NCI-H2081 treated with DMSO at 0.1 percent for 48 hours (cell line): ENCODE measurements around the gene MYADML2.

Experiments used
- DNase-seq: peaks from one replicate; lab custom pipeline; 2025; lab: John Stamatoyannopoulos, UW

The MYADML2 gene

DNA sequence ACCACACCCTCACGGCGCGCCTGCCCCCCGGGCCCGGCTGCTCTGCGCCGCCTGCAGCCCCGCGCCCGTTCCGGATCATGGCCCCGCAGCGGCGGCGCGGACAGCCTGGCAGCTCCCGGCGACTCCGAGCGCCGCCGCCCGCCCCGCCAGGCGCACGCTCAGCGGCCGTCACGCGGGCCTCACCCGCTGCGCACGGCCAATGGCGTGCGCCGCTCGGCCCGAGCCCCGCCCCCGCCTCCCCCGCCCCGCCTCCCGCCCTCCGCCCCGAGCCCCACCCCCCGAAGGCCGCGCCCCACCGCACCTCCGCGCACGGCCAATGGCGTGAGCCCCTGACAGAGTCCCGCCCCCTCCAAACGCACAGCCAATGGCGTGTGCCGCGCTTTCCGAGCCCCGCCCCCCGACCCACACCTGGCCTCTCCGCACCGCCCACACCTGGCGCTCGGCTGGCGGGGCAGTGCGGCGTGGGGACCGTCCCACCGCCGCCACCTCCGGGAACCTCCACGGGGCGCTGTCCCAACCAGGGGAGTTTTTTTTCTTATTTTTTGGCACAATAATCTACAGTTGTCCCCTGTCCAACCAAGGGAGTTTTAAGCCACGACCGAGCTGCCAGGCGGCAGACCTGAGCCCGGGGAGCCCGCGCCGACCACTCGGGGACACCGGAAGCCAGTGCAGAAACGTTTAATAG is 35.6 kb downstream of the MYADML2 start, which contains the start of gene PCYT2:
PCYT2 (minus strand) TSS at position 123 of the 685 bp plus-strand sequence; CDS start at position 79, 44 bp downstream.
- peak; percentile 42 for DNase-seq

DNA sequence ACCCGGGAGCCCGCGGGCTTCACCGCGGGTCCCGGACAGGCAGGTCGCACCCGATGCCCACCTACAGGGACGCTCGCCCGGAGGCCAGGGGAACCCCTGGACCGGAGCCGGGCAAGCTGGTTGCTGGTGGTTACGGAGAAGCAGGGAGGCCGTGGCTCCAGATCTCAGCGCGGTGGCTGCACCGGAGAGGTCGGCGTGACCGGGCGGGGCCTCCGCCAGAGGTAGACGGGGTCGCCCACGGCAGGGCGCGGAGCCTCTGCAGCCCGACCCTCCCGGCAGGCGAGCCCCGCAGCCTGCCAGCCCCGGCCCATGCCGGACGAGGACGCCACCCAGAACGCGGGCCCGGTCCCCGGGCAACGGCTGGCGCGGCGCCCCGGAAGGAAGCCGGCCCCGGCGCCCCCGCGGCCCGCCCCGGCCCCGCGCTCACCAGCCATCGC is 36.2 kb downstream of the MYADML2 start:
- DNase-seq = no peak

DNA sequence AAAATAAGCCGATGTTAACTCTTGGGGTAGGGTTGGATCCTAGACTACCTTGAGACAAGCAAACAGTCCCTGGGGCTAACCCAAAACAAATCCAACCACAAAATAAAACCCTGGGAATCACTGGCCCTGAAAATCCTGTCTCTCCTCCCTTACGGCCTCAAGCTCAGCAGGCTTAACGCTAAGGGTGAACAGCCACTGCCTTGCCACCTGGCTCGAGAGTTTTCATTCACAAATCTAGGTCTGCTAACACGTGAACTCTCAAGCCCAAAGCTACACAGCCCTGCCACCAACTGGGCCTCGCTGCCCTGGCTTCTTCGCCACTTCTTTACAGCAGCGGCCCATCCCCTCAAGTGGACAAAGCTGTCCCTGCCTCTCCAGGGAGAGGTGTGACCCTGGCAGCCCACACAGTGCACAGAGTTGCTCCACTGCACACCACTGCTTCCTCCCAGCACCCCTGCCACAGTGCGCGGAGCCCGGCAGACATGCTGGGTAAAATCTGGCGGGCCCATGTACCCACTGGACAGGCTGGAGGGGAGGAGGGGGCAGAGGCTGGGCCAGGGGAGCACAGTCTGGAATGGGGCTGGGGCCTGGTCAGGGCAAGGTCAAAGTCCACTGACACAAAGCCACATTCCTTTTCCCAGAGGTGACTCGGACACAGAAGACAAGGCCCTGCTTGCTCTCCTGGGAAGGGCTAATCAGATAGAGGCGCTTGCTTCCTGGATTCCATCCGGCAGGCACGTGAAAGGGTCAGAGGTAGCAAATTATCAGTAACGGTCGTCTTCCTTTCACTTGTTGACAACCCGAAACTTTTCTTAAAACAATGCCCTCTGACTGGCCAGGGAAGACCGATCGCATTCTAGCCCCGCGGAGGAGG is 36.8 kb downstream of the MYADML2 start:
- DNase-seq = no peak

DNA sequence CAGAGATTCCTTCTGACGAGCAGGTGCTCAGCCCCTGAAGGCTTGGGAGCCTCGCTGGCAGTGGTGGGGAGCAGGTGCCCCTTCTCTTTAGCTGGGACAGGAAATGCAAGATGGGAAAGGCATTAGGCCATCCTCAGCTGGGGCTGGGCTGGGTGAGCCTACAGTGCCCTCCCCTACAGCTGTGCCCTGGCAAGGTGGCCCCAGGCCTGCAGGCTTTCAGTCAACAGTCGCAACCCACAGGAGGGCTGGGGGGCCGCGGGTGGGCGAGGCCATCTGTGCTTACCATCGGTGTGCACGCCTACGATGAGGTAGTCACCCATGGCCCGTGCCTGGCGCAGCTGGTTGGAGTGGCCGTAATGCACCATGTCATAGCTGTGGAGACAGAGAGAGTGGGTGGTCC is 37.8 kb downstream of the MYADML2 start:
- no peak for DNase-seq

DNA sequence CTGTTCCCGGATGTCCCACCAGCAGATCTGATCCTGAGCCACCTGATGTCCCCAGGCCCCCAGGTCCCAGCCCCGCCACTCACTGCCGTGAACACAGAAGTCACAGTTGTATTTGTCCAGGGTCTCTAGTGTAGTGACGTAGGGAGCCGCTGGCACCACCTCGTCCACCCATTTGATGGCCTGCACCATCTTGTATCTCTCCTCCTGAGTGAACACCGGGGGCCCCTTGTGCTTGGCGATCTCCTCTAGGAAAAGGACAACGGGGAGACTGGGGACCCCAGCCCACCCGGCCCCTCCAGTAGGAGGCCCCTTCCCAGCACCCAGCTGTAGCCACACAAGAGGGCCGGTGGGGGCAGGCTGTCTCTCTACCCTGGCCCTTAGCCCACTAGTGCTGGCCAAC is 38.2 kb downstream of the MYADML2 start:
- DNase-seq = no peak

DNA sequence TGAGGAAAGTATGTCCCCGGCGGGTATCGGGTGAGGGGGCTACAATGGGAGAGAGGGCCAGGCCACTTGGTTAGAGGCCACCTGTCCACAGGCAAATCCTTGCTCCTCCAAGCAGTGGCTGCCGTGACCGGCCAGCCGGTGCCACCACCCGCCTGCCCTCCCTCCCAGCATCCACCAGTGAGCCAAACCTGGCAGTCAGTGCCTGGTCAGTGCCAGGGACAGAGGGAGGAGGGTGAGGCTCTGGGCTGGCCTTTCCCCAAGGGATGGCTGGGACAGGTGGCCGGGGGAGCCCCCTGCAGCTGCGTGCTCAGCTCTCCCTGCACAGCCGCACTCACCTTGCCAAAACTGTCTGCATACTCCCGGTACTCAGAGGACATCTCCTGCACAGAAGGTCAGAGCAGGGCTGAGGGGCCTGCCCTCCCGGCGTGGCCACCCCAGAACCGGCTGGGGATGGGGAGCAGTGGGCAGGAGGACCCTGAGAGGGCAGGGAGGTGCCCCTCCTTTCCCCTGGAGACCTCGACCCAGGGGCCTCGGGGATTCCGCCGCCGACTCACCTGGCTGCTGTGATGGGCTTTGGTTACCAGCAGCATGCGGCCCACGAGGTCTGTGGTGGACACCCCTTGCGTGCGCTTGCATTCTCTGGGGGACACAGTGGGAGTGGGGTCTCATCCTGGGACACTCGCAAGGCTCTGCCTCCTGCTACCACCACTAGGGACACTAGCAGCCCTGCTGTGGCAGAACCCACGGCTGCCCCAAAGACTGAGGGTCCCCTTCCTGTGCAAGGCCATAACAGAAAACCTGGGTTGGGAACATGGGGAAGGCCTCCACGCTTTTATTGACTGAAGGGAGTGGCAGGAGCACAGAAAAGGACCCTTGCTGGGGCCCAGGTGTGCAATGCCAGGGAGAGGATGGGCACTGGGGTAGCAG is 39.6 kb downstream of the MYADML2 start:
- DNase-seq = no peak

DNA sequence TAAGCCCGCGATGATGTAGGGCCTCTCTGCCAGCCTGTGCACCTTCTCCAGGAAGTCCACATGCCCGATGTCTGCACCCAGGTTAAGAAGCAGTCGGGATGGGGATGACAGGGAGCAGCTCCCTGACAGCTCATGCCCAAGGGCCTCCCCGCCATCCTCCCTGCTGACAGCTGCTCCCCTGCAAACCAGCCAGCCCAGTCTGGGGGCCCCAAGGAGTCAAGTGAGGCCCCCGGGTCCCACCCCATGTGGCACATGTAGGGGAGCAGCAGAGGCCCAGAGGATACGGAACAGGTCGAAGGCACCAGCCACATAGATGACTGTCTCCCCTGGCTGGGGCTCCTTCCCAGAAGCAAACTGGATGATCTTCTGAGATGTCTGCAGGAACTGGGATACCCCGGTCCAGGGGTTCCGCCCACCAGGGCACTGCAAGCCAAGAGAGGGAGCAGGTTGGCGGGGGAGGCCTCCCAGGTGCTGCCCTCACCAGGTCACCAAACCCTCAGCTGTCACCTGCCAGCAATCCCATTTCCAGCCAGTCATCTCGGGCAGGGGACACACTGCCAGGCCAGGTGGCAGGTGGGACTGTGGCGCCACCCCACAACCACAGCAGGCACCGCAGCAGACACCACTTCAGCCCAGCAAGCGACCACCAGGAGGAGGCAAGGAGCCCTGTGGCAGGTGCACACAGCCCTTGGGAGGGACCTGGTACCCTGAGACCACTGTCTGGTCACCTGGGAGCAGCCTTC is 40.4 kb downstream of the MYADML2 start:
- DNase-seq = no peak

DNA sequence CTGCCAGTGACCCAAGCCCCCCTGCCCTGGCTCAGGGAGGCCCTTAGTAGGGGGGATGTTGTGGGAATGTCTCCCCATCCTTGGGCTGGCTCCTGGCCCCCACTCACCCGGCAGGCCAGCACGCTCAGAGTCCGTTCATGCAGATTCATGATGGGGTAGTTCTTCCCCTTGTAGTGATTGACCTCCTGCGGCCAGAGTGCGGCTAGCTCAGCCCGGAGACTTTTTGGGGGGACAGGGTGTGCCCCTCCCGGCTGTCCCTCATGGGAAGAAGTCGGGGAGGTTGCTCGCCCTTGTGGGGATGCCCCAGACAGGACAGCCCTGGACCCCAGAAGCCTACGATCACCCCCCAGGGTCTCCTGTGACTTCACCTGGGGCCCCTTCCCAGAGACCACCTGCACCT is 41.0 kb downstream of the MYADML2 start:
- no peak for DNase-seq

DNA sequence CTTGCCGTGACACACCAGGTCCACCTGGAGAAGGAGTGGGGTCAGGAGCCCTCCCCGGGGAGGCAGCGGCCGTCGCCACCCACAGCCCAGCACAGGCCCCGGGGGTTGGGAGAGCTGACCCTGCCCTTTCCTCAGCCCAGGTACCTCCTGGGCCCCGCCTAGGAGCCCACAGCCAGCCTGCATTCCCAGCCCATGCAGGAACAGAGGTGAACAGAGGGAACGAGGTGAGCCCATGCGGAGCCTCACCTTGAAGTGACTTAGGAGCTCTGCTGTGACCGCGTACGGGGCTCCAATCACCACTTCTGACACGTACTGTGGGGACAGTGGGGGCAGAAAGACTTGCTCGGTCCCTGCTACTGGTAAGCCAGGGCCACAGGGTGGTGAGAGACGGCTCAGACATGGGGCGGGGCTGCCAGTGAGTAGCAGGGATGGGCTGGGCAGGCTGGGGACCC is 41.6 kb downstream of the MYADML2 start:
- DNase-seq = no peak

DNA sequence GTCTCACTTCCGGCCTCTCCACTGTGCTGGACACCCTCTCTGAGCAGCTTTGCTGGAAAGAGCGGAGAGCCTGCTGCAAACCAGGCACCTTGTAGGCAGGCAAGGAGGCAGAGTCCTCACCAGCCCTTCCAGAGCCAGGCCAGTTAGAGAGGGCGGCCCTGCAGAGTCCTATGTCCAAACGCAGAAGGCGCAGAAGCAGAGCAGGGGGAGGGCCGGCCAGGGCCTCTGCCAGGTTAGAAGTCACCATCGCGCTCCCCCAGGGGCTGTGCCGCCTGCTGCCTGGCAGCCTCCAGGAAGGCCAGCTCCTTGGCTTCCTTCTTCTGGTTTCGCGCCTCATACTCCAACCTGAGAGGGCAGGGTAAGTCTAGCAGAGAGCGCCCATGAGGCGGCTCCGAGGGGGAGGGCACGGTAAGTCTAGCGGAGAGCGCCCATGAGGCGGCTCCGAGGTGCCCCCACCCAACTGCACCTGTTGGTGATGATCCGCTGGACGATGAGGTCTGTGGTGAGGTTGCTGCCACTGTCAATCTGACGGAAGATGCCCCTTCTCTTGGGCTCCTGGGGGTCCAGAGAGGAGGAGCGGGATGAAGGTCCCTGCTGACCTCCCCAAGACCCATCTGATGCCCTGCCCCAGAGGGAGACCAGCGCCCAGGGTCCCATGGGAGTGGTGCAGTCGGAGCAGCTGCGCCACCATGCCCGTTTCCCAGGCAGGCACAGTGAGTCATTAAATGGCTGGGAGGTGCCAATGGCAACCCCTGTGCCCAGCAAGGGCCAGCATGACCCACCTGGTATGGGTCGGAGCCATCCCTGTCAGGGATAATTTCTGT is 42.2 kb downstream of the MYADML2 start:
- no peak for DNase-seq

DNA sequence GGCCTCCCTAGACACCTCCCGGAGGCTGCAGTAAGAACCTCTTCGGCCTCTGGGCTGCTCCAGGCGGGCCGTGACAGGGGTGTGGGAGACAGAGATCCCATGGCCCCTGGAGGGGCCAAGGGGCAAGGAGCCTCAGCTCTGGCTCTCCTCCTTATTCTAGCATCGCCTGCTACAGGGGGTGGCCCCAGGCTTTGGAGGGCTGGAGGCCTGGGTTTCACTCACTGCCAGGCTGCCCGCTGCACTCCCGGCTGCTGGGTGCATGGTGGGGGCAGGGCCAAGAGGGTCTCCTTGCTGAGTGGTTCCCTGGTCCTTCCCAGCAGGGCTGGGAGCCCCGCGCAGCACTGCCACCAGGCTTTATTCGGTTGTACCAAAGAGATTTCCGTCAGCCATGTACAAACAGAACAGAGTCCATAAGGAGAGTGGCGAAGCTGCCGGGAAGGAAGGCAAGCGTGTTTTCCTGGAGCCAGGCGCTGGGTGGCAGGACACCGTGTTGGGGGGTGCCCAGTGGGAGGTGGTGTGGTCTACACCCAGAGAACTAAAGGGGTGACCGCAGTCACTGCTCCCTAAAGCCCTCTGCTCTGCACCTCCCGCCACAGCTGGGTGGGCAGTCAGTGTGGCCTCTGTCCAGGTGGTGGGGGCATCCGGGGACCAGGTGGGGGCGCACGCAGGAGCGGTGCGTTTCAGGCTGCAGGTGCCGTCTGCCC is 43.0 kb downstream of the MYADML2 start:
- no peak for DNase-seq

DNA sequence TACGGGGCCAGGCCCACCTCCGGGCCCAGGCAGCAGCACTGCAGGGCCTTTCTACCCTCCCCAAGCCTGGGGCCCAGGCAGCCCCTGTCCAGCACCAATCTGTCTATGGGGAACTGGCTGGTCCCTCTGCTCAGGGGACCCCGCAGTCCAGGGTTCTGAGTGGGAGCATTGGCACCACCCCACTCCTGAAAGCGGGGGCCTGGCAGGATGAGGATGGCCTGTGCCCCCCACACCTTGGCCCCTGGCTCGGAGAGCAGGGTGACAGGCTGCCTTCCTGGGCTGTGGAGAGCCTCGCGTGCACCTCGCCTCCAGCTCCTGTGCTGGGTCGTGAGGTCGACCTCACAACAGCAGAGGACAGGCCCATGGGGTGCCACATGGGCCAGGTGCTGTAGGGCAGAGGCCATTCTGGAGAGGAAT is 43.6 kb downstream of the MYADML2 start:
- DNase-seq = no peak

DNA sequence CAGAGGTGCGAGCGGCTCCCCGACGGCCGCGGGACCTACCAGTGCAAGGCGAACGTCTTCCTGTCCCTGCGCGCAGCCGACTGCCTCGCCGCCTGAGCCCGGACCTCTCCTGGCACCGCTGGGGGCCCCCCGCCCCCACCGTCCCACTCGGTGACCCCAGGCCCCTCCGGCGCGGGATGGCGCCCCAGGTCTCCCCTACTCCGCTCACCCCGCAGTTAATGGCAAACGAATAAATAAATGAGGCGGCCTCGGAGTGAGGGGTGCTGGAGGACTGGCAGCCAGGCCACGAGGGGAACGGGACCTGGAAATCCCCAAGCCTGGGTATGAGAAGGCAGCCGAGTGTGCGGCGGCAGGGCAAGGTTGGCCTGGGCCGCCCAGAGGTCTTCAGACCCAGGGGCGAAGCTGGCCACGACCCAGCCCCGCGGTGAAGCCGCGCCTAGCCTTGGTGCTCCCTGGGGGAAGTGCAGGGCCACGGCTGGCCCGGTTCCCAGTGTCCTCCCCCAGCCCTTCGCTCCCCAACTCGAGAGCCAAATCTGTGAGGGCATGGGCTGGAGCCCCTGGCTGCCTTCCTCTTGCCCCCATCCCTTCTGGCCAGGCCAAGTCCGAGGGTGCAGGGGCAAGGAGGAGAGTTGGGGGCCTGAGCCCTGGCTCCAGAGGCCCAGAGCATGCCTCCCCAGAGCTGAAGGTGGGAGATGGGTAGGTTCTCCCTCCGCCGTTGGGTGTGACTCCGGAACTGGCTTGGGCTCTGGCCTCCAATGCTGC is 44.2 kb downstream of the MYADML2 start:
- DNase-seq = no peak

DNA sequence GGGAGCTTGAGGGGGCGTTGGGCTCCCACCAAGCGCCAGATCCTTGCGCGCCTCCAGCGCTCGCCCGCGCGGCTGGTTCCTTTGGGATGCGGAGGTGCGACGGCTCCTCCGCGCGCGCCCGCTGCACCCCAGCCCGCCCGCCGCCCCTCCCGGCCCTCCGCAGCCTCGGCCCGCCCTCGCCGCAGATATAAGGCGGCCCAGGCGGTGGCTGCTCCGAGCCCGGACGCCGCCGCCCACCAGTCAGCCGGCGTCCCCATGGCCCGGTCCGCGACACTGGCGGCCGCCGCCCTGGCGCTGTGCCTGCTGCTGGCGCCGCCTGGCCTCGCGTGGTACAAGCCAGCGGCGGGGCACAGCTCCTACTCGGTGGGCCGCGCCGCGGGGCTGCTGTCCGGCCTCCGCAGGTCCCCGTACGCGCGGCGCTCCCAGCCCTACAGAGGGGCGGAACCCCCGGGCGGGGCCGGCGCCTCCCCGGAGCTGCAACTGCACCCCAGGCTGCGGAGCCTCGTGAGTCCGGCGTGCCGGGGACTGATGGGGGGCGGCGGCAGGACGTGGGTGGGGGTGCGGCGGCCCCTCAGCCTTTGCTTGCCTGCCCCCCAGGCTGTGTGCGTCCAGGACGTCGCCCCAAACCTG is 44.9 kb downstream of the MYADML2 start, which contains the start of gene NPB:
NPB (plus strand) TSS at position 216 of the 630 bp plus-strand sequence; CDS start at position 256, 40 bp downstream.
- no peak for DNase-seq

DNA sequence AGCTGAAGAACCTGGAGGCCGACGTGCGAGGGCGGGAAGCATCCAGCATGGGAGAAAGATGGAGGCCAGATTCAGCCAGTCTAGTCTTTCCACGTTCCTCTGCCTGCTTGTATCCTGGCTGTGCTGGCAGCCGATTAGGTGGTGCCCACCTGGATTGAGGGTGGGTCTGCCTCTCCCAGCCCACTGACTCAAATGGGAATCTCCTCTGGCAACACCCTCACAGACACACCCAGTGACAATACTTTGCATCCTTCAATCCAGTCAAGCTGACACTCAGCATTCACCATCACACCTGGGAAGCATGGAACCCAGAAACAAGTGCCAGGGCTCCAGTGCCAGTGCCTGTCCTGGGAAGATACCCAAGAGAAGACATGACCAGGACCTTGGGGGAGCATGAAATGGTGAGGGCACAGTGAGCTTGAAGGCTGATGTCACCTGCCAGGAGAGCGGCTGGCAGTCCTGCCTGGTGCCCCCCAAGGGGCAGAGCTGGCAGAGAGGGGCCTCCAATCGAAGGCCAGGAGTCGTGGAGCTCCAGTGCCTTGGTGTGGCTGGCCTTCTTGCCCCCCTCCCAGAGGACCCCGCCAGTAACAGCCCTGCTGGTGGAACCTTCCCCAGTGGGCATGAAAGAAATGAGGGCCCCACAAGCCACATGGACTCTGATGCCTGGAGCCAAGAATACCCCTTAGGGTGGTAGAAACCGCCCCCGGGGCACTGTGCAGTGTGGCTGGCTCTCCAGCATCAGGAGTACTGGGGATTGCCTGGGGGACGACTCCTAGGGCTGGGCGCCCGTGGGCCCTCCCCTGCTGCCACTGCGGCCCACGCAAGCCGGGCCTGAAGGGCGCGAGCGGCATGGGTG is 45.6 kb downstream of the MYADML2 start:
- no peak for DNase-seq

DNA sequence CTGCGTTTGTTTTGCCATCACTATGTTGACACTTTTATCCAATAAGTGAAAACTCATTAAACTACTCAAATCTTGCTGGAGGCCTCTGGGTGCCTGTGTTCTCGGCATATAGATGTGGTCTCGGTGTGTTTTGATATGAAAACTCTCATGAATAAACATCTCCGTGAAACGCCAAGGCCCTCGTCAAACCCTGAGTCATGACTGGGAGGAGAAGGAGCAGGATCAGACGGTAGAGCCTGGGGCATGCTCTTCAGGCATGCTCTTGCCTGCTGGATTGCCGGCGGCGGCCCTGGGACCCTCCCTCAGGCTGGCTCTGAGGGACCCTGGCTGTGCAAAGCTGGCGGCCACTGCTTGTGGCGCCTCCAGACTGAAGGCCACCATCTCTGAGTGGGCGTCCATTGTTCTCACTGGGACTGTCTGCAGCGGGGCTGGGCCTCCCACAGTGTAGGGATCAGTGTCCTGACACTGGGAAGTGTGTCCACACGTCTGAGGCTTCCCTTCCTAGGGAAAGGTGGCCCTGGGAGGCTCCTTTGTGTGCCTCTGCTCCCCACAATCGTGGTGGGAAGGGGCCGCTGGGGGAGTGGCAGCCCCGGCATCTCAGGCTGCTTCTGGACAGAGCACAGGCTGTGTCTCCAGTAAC is 46.7 kb downstream of the MYADML2 start:
- no peak for DNase-seq
